ENCODE results near the gene COL1A1. TPM values are rescaled to one million over a fixed set of nuclear protein-coding genes. Genes with fewer than 3 reads are reported as not detected.

COL1A1 gene
- total RNA-seq, 1 donor from 2014 or later, result 14.8 TPM

GRCh38 chr17:50173335-50173941 is 28.0 kb downstream of the COL1A1 start:
- Mint-ChIP-seq H3K27ac (ENCODE audit: unreplicated experiment) (no peak overlapping the region), H3K36me3 (ENCODE audit: low read depth) (no peaks in the 10 kb centered on the region), H3K4me3 (no peak overlapping the region), H3K9me3 (no peaks in the 10 kb centered on the region), H3K4me1 (peaks cover 27% of the 10 kb centered on the region), H3K27me3 (ENCODE audit: low read depth) (no peaks in the 10 kb centered on the region)
- no peak for TF ChIP-seq CTCF (conservative IDR thresholded peaks at IDR 0.05)
- no peak for DNase-seq (ENCODE audit: low read depth, low spot score)

- Mint-ChIP-seq H3K36me3 (ENCODE audit: low read depth) (no peaks in the 10 kb centered on the region), H3K27ac (ENCODE audit: unreplicated experiment) (no peak overlapping the region), H3K4me1 (peaks cover 22% of the 10 kb centered on the region), H3K27me3 (ENCODE audit: low read depth) (no peaks in the 10 kb centered on the region), H3K9me3 (no peaks in the 10 kb centered on the region), H3K4me3 (no peak overlapping the region)
- no peak for DNase-seq (ENCODE audit: low read depth, low spot score)
- TF ChIP-seq CTCF (conservative IDR thresholded peaks at IDR 0.05), result no peak
Measured at GRCh38 chr17:50172936-50173334, 28.5 kb downstream of the COL1A1 start.

DNA sequence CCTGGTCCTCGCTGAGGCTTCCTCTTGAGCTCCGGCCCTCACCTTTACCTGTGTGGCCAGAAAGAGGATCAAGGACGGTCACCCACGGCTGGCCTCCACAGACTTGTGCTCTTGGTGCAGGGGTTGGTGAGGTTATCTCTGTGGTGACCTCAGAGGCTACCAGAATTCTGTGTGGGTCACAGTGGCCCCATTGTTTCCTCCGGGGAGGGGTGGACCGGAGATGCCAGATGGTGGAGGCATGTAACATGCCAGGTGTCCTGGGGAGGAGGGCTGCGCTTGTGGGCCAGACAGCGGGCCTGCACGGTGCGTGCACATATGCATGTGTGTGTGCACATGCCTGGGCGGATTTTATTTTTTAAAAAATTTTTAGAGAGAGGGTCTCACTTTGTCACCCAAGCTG is 29.3 kb downstream of the COL1A1 start:
- Mint-ChIP-seq H3K27me3 (ENCODE audit: low read depth) (no peaks in the 10 kb centered on the region), H3K9me3 (no peaks in the 10 kb centered on the region), H3K36me3 (ENCODE audit: low read depth) (no peaks in the 10 kb centered on the region), H3K27ac (ENCODE audit: unreplicated experiment) (peak overlapping the region; percentile 12), H3K4me3 (no peak overlapping the region), H3K4me1 (peaks cover 18% of the 10 kb centered on the region)
- no peak for DNase-seq (ENCODE audit: low read depth, low spot score)
- TF ChIP-seq CTCF (conservative IDR thresholded peaks at IDR 0.05), result no peak

GRCh38 chr17:50171371-50172071 is 29.9 kb downstream of the COL1A1 start:
- no peaks in the 10 kb centered on the region for H3K9me3 Mint-ChIP-seq
- TF ChIP-seq CTCF (conservative IDR thresholded peaks at IDR 0.05), result no peak
- no peaks in the 10 kb centered on the region for H3K27me3 Mint-ChIP-seq (ENCODE audit: low read depth)
- DNase-seq (ENCODE audit: low read depth, low spot score), result no peak
- no peak overlapping the region for H3K4me3 Mint-ChIP-seq
- peak overlapping the region; percentile 12 for H3K27ac Mint-ChIP-seq (ENCODE audit: unreplicated experiment)
- H3K36me3 Mint-ChIP-seq (ENCODE audit: low read depth), result no peaks in the 10 kb centered on the region
- peaks cover 18% of the 10 kb centered on the region for H3K4me1 Mint-ChIP-seq

DNA sequence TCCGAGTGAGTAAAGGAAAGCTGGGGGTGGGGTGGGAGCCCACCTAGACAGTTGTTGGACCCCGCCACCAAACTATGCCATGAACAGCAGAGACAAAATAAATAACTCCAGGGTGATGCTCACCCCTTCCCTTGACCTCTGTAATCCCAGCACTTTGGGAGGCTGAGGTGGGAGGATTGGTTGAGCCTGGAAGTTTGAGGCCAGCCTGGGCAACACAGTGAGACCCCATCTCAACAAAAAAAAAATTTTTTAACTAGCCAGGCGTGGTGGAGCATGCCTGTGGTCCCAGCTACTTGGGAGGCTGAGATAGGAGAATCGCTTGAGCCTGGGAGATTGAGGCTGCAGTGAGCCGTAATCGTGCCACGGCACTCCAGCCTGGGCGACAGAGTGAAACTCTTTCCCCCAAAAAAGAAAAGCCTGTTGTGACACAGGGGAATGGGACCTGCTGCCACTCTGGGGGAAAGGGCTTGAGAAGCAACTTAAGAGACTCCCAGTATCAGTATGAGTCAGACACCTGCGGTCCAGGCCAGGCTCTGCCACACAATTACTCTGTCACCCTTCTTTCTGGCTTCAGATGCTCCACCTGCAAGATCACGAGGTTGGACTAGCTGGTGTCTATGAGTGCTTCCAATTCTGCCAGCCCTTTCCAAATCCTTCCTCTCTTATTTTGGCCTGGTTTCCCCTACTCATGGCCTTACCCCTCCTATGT is 30.6 kb downstream of the COL1A1 start:
- H3K27ac Mint-ChIP-seq (ENCODE audit: unreplicated experiment), result no peak overlapping the region
- H3K4me3 Mint-ChIP-seq, result no peak overlapping the region
- DNase-seq (ENCODE audit: low read depth, low spot score), result no peak
- peaks cover 18% of the 10 kb centered on the region for H3K4me1 Mint-ChIP-seq
- no peaks in the 10 kb centered on the region for H3K36me3 Mint-ChIP-seq (ENCODE audit: low read depth)
- no peaks in the 10 kb centered on the region for H3K27me3 Mint-ChIP-seq (ENCODE audit: low read depth)
- H3K9me3 Mint-ChIP-seq, result no peaks in the 10 kb centered on the region
- no peak for TF ChIP-seq CTCF (conservative IDR thresholded peaks at IDR 0.05)
